GM21423 (cell line): Measurements from ENCODE around the gene ANXA4.
"Not testable (repeated sequence)": the region's sequence is repeated elsewhere in the genome, so short reads cannot be mapped to it uniquely, and the experiment has no call there.

Experiments
- ATAC-seq: cut with Tn5 transposase; IDR thresholded peaks from one replicate; pipeline ENCODE4 v1.9.1; 2021; ENCODE audit warnings: mild to moderate bottlenecking, moderate library complexity; ENCODE audit not compliant: unreplicated experiment

The ANXA4 gene

DNA sequence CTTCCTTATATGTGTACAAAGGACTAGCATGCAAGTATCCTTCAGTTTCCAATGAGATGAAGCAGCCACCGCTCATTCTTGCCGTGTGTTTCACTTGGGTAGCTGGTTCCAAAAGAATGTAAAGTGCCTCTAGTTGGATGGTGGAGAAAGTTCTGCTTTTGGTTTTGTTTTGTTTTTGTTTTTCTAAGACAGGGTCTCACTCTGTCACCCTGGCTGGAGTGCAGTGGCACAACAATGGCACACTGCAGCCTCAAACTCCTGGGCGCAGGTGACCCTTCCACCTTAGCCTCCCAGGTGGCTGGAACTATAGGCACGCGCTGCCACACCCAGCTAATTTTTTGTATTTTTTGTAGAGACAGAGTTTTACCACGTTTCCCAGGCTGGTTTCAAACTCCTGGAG is 8.3 kb downstream of the ANXA4 start:
- no peak for ATAC-seq

DNA sequence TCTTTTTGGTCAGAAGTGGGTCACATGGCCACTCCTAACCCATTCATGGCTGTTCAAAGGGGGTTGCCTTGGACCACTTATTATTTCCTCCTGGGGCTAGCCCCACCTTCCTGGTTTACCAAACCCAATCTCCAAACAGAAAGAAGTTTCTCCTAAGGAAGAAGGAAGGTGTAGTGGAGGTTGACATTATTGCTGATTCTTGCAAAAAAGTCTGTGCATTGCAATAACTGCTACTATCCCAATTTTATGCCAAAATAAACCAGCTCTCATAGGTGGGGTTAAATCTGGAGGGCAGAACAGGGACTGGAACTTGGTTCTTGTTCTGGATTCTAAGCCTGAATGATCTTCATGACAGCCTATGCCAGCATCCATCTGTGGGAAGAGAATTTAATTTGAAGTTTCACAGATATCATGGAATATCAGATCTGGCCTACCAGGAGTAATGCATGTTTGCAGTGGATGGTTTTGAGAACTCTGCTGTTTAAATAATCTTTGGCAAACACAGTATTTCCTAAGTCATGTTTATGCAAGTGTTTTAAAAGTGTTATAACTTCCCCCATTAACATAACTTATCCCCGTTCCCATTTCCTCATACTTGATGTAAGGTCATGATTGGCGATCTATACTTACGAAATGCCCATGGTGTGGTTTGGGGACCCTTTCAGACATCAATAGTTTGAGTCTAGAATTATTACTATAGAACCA is 11.9 kb downstream of the ANXA4 start:
- ATAC-seq, result no peak

DNA sequence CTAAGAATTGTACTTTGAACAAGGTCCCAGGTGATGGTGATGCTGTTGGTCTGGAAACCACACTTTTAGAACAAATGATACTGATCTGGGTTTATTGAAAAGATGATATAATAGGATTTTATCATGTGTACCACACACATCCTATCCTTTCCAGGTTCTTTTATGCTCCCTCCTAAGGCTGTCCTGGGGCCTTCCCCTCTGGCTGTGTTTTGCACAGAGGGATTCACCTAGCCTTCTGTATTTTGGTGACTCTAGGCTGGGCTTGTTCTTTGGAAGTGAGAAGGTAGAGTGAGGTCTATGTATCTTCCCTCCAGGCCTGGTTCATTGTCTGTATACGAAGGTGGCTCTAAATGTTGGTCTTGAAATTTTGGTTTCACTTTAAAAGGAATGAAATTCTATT is 12.7 kb downstream of the ANXA4 start:
- ATAC-seq, result no peak

DNA sequence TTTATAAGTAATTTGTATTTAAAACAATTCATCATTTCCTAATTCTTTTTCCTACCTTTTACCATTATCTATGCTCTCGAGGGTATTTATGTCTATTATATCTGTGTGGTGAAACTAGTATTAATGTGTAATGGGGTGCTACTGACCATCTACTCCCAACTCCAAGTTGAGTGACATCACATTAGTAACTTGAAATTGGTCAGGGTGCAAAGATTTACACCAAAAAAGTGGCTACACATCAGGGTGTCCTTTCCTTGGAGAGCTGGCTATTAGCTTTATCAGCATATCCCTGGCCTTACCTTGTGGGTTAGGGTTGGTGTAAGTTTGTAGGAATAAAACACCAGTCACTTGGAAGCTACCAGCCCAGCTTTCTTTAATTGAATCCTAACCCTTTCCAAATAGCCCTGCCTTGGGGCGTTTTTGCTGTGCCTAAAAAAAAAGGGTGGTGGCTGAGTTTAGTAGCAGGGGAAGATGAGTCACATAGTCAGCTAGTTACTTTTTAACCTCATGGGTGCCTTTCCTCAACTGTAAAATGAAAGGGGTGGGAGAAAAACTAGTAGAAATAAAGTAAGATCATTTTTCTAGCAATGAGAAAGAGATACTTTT is 14.0 kb downstream of the ANXA4 start:
- ATAC-seq, result peak; percentile 64

DNA sequence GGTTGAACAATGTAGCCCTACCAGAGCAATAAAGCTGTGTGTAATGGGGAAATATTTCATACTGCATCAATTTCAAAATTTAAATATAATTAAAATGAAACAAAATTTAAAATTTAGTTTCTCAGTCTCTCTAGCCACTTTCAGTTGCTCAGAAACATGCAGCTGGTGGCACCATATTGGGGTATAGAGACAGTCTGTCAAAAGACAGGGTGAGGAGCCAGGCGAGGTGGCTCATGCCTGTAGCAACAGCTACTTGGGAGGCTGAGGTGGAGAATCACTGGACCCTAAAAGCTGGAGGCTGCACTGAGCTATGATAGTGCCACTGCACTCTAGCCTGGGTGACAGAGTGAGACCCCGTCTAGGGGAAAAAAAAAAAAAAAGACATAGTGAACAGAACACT is 20.1 kb downstream of the ANXA4 start:
- ATAC-seq, result no peak

DNA sequence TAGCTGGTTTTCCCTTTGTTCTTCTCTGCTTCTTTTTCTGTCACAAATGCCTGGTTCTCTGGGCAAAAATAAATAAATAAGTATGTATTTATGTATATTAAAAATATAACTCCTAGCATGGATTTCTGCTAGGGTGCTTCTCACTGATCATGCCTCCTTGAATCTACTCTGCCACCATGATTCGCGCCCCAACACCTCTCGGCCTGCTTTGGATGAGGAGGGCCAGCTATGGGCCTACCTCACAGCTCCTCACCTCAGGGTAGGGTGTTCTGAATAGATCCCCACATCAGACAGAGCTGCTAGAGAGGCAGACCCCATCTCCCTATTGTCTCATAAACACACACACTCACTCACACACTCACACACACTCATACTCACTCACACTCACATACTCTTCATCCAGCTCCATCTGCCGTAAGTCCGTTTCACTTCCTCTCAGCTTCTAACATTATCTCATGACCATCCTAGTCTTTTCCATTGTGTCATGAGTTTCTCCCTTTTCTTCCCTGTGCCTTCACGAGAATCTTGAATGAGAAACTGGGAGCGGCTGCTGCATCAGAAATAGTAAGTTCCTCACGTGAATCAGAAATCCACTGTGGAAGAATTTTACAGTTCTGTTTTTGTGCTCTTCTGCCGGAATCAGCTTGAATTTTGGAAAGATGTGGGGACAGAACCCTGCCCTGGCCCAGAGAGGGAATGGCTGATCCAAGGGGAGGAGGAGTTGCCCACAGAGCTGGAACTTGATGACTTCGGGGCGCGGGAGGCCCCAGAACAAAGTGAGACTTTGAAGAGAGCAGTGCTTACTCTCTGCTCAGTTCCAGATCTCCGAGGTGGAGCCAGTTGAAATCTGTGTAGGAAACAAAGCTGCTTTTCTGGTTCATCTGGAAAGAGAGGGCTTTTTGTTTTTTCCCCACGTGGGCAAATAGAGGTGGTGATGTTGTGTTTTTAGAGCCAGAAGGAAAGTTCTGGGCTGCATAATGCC is 20.9 kb downstream of the ANXA4 start:
- no peak for ATAC-seq

DNA sequence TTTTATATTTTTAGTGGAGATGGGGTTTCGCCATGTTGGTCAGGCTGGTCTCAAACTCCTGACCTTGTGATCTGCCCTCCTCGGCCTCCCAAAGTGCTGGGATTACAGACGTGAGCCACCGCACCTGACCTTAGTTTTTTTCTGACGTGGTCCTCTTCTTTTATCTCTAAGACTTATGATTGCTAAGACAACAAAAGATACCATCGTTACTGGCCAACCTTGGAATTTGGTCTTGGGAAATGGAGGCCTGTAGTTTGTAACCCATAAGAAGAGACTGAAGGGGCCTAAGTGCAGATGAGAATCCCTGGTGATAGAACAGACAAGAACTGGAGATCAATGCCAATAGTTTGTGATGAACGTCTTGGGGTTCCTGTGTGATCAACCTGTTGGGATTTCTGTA is 21.9 kb downstream of the ANXA4 start:
- ATAC-seq, result not testable (repeated sequence)

DNA sequence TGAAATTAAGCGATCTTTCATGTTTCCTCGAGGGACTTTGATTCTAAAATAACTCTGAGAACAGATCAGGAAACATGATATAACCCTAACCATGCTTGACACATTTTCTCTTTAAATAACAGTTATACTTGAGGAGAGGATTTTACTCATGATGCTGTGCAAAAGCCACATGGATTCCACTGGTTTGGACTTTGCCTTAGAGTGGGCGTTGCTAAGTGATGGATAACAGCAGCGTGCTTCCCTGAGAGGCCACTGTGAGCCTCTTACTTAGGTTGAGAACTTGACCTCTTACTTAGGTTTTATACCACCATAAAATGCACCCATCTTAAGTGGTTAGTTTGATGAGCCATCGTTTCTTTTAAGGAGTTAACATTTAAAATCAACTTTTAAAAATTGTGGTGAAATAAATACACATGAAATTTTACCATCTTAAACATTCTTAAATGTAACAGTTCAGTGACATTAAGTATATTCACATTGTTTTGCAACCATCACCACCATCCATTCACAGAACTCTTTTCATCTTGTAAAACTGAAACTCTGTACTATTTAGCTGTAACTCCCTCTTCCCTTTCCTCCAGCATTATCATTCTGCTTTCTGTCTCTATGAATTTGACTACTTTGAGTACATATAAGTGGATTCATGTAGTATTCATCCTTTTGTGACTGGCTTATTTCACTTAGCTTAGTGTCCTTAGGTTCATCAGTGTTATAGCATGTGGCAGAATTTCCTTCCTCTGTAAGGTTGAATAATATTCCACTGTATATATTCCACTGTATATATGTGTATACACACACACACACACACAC is 22.6 kb downstream of the ANXA4 start:
- no peak for ATAC-seq

DNA sequence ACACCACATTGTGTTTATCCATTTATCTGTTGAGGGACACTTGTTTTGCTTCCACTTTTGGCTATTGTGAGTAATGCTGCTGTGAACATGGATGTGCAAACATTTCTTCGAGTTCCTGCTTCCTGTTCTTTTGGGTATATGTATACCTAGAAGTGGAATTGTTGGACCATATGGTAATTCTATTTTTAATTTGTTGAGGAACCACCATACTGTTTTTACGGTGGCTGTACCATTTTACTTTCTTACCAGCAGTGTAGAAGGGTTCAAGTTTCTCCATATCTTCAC is 23.1 kb downstream of the ANXA4 start:
- ATAC-seq, result no peak

DNA sequence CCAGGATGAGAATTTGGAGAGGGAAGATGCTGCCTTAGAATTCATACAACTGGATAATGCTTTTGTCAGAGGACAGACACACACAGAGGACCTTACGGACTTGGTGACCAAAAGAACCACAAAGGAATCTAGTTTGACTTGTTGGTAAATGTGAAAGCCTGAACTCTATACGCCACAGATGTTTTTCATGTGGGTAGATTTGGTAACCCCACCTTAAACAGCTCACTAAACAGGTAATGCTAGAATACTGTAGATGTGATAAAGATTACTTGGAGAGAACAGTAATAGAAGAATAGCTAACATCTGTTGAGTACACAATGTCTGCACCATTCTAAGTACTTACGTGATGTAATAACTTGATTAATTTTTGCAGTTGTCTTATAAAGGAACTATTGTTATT is 24.1 kb downstream of the ANXA4 start:
- ATAC-seq, result no peak

DNA sequence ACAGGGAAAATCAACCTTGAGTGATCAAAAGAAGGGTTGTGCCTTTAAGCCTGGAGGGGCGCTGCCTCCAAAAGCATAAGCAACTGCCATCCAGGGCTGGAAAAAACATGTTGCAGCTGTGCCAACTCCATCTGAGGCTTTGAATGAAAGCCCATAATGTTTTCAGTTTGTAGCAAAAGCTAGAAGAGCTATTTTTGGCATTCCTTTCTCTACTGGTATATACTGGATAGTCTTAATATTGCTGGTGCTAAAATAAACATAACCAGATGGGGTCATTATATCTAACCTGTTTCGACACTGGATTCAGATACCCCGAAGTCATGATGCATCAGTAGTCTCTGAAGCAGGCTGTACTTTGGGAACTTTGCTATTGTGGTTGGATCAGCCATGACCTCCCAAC is 25.1 kb downstream of the ANXA4 start:
- ATAC-seq, result no peak

DNA sequence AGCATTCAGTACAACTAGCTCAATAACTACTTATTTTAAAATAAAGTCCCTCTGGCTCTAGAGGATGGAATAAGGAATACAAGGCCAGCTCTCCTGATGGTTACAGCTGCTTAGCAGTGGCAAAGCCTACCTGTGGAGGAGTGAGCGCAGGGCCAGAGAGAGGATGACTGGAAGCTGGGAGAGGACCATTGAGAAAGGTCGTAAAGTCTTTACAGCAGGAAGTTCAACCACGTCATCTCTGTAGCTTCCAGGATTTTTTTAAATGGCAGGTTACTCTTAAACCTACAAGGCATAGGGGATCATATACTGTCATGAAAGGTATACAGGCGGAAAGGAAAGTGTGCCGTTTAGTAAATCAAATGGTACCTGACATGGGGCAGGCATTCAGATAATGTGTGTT is 26.3 kb downstream of the ANXA4 start:
- ATAC-seq, result no peak

DNA sequence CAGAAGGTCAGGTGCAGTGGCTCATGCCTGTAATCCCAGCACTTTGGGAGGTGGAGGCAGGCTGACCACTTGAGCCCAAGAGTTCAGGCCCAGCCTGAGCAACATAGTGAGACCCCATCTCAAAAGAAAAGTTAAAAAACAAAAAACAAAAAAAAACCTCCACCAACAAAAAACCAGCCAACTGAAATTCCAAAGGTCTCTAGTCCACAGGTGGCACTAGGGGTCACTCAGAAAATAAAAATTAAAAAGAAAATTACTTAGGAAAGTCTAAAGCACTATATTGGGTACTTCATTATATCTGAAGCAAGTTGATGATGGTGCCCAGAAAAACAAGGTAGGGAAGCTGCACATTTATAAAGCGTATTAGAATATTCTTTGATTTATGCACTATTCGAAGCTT is 26.9 kb downstream of the ANXA4 start:
- no peak for ATAC-seq

DNA sequence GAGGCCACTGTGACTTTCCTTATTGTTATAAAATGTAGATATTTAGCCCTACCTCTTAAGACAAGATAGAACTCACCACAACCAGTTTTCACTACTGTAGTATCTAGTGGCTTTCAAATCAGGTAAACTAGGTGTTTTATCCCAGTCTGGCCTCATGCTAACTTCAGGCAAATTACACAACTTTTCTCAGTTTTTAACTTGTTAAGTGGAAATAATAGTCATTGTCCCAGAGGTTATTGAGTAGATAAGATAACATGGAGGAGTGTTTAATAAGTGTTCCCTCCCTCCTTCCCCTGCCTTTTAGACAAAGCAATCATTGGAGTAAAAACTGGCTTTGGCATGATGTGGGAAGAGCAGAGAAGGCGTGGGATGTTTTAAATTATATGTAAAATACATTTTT is 27.3 kb downstream of the ANXA4 start:
- no peak for ATAC-seq

DNA sequence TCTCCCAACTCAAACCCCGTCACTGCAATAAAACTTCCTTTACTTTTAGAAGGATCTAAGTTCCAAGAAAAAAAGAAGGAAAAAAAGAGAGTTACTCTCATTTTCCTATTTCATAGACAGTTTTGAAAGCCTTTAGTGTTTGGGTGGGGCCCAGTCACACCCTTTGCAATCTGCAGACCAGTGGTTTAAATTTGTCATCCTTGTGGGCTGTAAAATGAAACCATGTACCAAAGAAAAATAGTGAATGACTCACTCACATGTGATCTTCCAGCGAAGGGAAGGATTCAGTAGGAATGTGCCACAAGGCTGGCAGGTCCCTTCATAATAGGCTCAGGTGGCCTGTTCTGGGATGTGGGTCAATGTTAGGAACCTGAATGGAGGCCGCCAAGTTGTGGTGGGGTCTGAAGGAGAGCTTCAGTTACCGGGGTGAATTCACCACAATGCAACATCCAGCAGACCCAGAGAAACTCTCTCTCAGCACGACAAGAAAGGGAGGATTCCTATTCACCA is 28.3 kb downstream of the ANXA4 start:
- ATAC-seq, result no peak

DNA sequence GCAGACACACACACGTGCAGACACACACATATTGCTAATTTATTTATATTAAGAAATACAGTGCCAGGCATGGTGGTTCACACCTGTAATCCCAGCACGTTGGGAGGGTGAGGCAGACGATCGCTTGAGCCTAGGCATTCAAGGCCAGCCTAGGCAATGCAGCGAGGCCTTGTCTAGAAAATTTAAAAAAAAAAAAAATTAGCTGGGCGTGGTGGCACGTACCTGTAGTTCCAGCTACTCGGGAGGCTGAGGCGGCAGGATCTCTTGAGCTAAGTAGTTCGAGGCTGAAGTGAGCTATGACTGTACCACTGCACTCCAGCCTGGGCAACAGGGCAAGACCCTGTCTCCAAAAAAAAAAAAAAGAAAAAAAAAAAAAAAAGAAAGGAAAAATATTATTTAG is 28.8 kb downstream of the ANXA4 start:
- ATAC-seq, result no peak

DNA sequence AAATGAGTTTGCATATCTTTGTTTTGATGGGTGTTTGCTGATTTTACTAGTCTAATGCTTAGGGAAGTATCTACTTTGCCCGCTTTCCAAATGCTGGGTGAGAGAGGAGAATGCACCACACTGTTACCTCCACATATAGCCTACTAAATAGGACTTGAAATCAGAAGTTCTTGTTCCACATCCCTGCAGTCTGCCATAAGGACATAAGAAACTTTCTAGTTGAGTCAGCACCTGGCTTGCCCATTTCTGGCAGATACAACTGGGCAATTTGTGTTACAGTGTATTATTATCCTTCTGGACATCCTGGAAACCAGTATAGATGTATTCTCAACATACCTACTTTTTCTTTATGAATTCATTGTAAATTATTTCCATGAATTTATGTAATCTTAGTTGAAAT is 29.5 kb downstream of the ANXA4 start:
- no peak for ATAC-seq

DNA sequence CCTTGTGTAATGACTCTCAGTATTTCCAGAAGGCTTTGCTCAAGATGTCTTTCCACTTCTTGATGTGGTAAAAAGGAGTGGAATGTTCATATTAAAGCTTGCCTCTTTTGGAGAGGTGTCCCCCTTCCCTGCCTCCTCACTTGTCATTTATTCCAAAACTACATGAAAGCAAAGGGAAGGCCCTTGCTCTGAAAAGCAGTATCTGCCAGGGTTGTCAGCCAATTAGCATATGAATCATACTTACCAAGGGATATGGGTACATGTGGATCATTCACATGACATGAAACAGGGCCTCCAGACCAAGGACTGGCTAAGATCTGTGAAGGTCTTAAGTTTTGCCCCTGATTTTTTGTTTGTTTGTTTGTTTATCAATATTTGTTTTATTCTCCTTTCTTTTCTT is 31.3 kb downstream of the ANXA4 start:
- ATAC-seq, result no peak

DNA sequence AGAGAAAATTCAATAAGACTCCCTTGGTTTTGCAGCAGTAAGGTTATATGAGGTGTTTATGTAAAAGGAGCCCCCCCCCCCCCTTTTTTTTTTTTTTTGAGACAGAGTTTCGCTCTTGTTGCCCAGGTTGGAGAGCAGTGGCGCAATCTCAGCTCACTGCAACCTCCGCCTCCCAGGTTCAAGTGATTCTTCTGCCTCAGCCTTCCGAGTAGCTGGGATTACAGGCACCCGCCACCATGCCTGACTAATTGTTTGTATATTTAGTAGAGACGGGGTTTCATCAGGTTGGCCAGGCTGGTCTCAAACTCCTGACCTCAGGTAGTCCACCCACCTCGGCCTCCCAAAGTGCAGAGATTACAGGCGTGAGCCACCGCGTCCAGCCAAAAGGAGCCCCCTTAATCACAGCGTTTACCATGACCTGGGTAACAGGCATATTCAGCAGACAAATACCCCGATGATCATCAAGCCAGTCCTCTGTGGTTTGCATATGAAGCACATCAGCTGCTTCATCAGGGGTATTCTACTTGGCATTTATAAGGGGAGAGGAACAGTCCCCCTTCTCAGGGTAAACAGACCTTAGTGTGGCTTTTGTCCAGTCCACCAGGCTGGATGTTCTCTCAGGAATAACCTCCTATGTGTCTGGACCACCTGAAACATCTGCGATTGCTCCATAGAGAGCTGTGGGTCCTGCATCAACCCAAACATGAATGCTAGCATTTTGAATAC is 32.5 kb downstream of the ANXA4 start:
- peak; percentile 21 for ATAC-seq
